Lung (tissue), 12 donors: Measurements from ENCODE around the gene SLC23A2. TPM values are rescaled to one million over a fixed set of nuclear protein-coding genes. Genes with fewer than 3 reads are reported as not detected.
A peak's percentile ranks its signal among the peaks of the same experiment; 100 is the strongest.

ENCODE experiments used
- ATAC-seq: fragments of 200-7000 bp; cut with Tn5 transposase; one replicate; pipeline ENCODE4 v1.9.1; 2020; ENCODE audit warnings: moderate number of reproducible peaks; ENCODE audit not compliant: insufficient read depth, low FRiP score
- DNase-seq, 3 donors: peaks; one replicate each; pipeline ENCODE4 v3.0.0-alpha.2; 2013 to 2017
- H3K27ac ChIP-seq, 2 donors: one replicate each; pipeline ENCODE4 v1.5.1; 2013; ENCODE audit warnings: mild to moderate bottlenecking in 2 of 2, moderate library complexity in 2 of 2, control low read depth in 1 of 2, inconsistent platforms in 1 of 2, low read depth in 1 of 2, low read length in 1 of 2
- H3K27me3 ChIP-seq, 3 donors: one replicate each; pipeline ENCODE4 v1.5.1; 2013; ENCODE audit warnings: low read length in 2 of 3; ENCODE audit not compliant: control insufficient read depth in 3 of 3, insufficient read depth in 3 of 3
- H3K36me3 ChIP-seq, 4 donors: one replicate each; pipeline ENCODE4 v1.5.1; 2013; ENCODE audit warnings: low read length in 4 of 4, mild to moderate bottlenecking in 1 of 4, moderate library complexity in 1 of 4; ENCODE audit not compliant: control insufficient read depth in 4 of 4, insufficient read depth in 4 of 4
- H3K4me1 ChIP-seq, 5 donors: one replicate each; pipeline ENCODE4 v1.5.1; 2013; ENCODE audit warnings: low read length in 5 of 5, mild to moderate bottlenecking in 2 of 5, moderate library complexity in 1 of 5; ENCODE audit not compliant: control insufficient read depth in 5 of 5, insufficient read depth in 5 of 5
- H3K4me3 ChIP-seq: one replicate; pipeline ENCODE4 v1.5.1; 2013; ENCODE audit warnings: mild to moderate bottlenecking, control low read depth, moderate library complexity
- H3K9ac ChIP-seq, 2 donors: one replicate each; pipeline ENCODE4 v1.5.1; 2013; ENCODE audit warnings: low read length in 2 of 2, control low read depth in 1 of 2; ENCODE audit not compliant: insufficient read depth in 1 of 2
- H3K9me3 ChIP-seq, 4 donors: one replicate each; pipeline ENCODE4 v1.5.1; 2013; ENCODE audit warnings: low read length in 3 of 4, mild to moderate bottlenecking in 1 of 4, moderate library complexity in 1 of 4; ENCODE audit not compliant: control insufficient read depth in 4 of 4, insufficient read depth in 3 of 4
- CTCF ChIP-seq: IDR thresholded peaks from 2 replicates; pipeline ENCODE4 v1.5.1; 2012; ENCODE audit warnings: mild to moderate bottlenecking; ENCODE audit errors: control extremely low read depth, extremely low read depth
- WGBS, 2 donors: extraction: QIAGEN DNeasy Blood & Tissue Kit; methylation state at CpG; one replicate each; pipeline ENCODE4 v1.1.7; 2013; 5-methylcytosine and 5-hydroxymethylcytosine counted together
- polyA plus RNA-seq, 2 donors: library from polyadenylated mRNA; stranded (reverse); fragments of 200-250 nt; gene quantifications; one replicate each; pipeline ENCODE4 v1.2.1, GENCODE V29; 2013
- total RNA-seq, 2 donors: library from RNA; depleted of rRNA in 1 of 2; stranded (reverse); fragments of >200 nt in 1 of 2; gene quantifications; one replicate each; pipeline ENCODE4 v1.2.1, GENCODE V29; 2014 to 2021
- donor health status: control.
- donor health status: control.
- donor health status: Bipolar disorder and iron deficiency.
- donor health status: healthy.
- donor health status: DM: yes; HTN: yes; CAD: no.

SLC23A2 gene
- total and polyA plus RNA-seq, 4 donors, result 6.0 to 23.5 (median 14.3) TPM

GRCh38 chr20:4876731-4877130, 124.6 kb downstream of the SLC23A2 start:
- TF ChIP-seq CTCF, result no peak
- Histone ChIP-seq H3K27me3 (no peaks in the 10 kb centered on the region), H3K9ac (no peak overlapping the region), H3K4me1 (peaks cover 0 to 27% (median 10%) of the 10 kb centered on the region in 5 donors), H3K27ac (no peak overlapping the region), H3K4me3 (no peak overlapping the region), H3K36me3 (peaks cover 0 to 20% (median 9%) of the 10 kb centered on the region in 4 donors), H3K9me3 (no peaks in the 10 kb centered on the region)
- no peak for DNase-seq
- no peak for ATAC-seq
- 94 to 97% methylated on average over 5 of the region's 5 CpGs for WGBS, 2 donors

- peaks cover 0 to 27% (median 10%) of the 10 kb centered on the region in 5 donors for H3K4me1 ChIP-seq
- no peak for TF ChIP-seq CTCF
- DNase-seq (no peak), ATAC-seq (no peak)
- H3K9me3 ChIP-seq, result no peaks in the 10 kb centered on the region
- no peak overlapping the region for H3K9ac ChIP-seq
- H3K36me3 ChIP-seq, result peaks cover 0 to 23% (median 9%) of the 10 kb centered on the region in 4 donors
- H3K27ac ChIP-seq, result no peak overlapping the region
- 93 to 95% methylated on average over 4 of the region's 4 CpGs for WGBS, 2 donors
- H3K4me3 ChIP-seq, result no peak overlapping the region
- H3K27me3 ChIP-seq, result no peaks in the 10 kb centered on the region
Measured at GRCh38 chr20:4876301-4876700, 125.0 kb downstream of the SLC23A2 start.

- Histone ChIP-seq H3K27me3 (no peaks in the 10 kb centered on the region), H3K4me1 (peaks cover 0 to 27% (median 10%) of the 10 kb centered on the region in 5 donors), H3K27ac (no peak overlapping the region), H3K4me3 (no peak overlapping the region), H3K9me3 (no peaks in the 10 kb centered on the region), H3K36me3 (peaks cover 0 to 26% (median 7%) of the 10 kb centered on the region in 4 donors), H3K9ac (no peak overlapping the region)
- WGBS, 2 donors, result 81 to 86% methylated on average over 16 of the region's 16 CpGs
- ATAC-seq (no peak), DNase-seq (peak; percentile 33 to 52 (median 42))
- no peak for TF ChIP-seq CTCF
Measured at GRCh38 chr20:4875578-4876067, 125.7 kb downstream of the SLC23A2 start.

GRCh38 chr20:4873396-4873795, 127.9 kb downstream of the SLC23A2 start:
- Histone ChIP-seq H3K4me1 (peaks cover 0 to 27% (median 10%) of the 10 kb centered on the region in 5 donors), H3K9me3 (no peaks in the 10 kb centered on the region), H3K36me3 (peaks cover 4 to 32% (median 8%) of the 10 kb centered on the region in 4 donors), H3K27me3 (no peaks in the 10 kb centered on the region), H3K27ac (no peak overlapping the region), H3K4me3 (no peak overlapping the region), H3K9ac (no peak overlapping the region)
- WGBS, 2 donors, result 97% methylated on average over 2 of the region's 2 CpGs
- no peak for TF ChIP-seq CTCF
- DNase-seq, result no peak
- no peak for ATAC-seq
